K562 (cell line): Measurements from ENCODE around the gene FKBP8. TPM values are rescaled to one million over a fixed set of nuclear protein-coding genes. Genes with fewer than 3 reads are reported as not detected.

ENCODE experiments used
- BHLHE40 ChIP-seq: IDR thresholded peaks from 2 replicates; pipeline ENCODE4 v1.6.1; 2011; ENCODE audit warnings: low read length, improper control_type of control experiment
- BRD9 ChIP-seq: fragments of 450-650 bp; IDR thresholded peaks from 2 replicates; pipeline ENCODE4 v1.6.1; 2018; ENCODE audit warnings: low read depth; ENCODE audit not compliant: partially characterized antibody
- CREB3 ChIP-seq: fragments of 450-650 bp; conservative IDR thresholded peaks from 2 replicates; pipeline ENCODE4 v1.6.1; 2016; ENCODE audit warnings: missing genetic modification characterization, low read depth, mild to moderate bottlenecking, missing compliant biosample characterization, moderate library complexity
- CXXC5 ChIP-seq: fragments of 250-450 bp; sonication (Bioruptor Pico); IDR thresholded peaks from 2 replicates; pipeline ENCODE4 v1.8.0; 2022; ENCODE audit warnings: inconsistent platforms, mild to moderate bottlenecking, moderate library complexity
- ELF1 ChIP-seq: fragments of 200-800 bp; sonication (Bioruptor generic); IDR thresholded peaks from 2 replicates; pipeline ENCODE4 v1.6.1; 2016; ENCODE audit warnings: missing genetic modification characterization, missing compliant biosample characterization
- HDGF ChIP-seq: fragments of 450-650 bp; IDR thresholded peaks from 2 replicates; pipeline ENCODE4 v1.6.1; 2016
- HNRNPUL1 ChIP-seq: fragments of 200-400 bp; formaldehyde crosslinking; IDR thresholded peaks from 2 replicates; pipeline ENCODE4 v1.6.1; 2017; ENCODE audit warnings: low read length
- MTA2 ChIP-seq: fragments of 450-650 bp; IDR thresholded peaks from 2 replicates; pipeline ENCODE4 v1.6.1; 2016; ENCODE audit warnings: low read depth
- NONO ChIP-seq, 2 experiments: fragments of 200-400 bp in 1 of 2; fragments of 450-650 bp in 1 of 2; formaldehyde crosslinking in 1 of 2; IDR thresholded peaks; 2 replicates each; pipeline ENCODE4 v1.6.1; 2017; ENCODE audit warnings: low read depth in 2 of 2, mild to moderate bottlenecking in 2 of 2, moderate library complexity in 2 of 2, low read length in 1 of 2
- PHF20 ChIP-seq: fragments of 450-650 bp; IDR thresholded peaks from 2 replicates; pipeline ENCODE4 v1.6.1; 2018; ENCODE audit not compliant: partially characterized antibody
- RBM25 ChIP-seq: fragments of 200-400 bp; formaldehyde crosslinking; IDR thresholded peaks from 2 replicates; pipeline ENCODE4 v1.6.1; 2018; ENCODE audit warnings: low read length, low read depth, moderate library complexity; ENCODE audit not compliant: severe bottlenecking
- RERE ChIP-seq: sonication (generic); formaldehyde crosslinking; IDR thresholded peaks from 2 replicates; pipeline ENCODE4 v1.8.0; 2023; ENCODE audit warnings: missing genetic modification reagents, mild to moderate bottlenecking, borderline replicate concordance
- SAP30 ChIP-seq: fragments of 200-600 bp; sonication (generic); IDR thresholded peaks from 2 replicates; pipeline ENCODE4 v1.6.1; 2012; ENCODE audit warnings: borderline replicate concordance, low read depth, mild to moderate bottlenecking, moderate library complexity, low read length, control low read depth, inconsistent platforms; ENCODE audit not compliant: insufficient read depth, poor library complexity, severe bottlenecking
- SMARCA5 ChIP-seq: fragments of 450-650 bp; IDR thresholded peaks from 2 replicates; pipeline ENCODE4 v1.6.1; 2016
- U2AF1 ChIP-seq: fragments of 200-400 bp; formaldehyde crosslinking; optimal IDR thresholded peaks from 2 replicates; pipeline ENCODE3; 2017; ENCODE audit warnings: mild to moderate bottlenecking, low read depth, low read length, moderate library complexity
- ZNF253 ChIP-seq: fragments of 250-450 bp; sonication (Bioruptor Pico); conservative IDR thresholded peaks from 2 replicates; pipeline ENCODE4 v1.6.1; 2021; ENCODE audit warnings: mild to moderate bottlenecking
- ZNF699 ChIP-seq: fragments of 250-450 bp; sonication (Bioruptor Pico); IDR thresholded peaks from 2 replicates; pipeline ENCODE4 v1.8.0; 2021; ENCODE audit warnings: mild to moderate bottlenecking, moderate library complexity; ENCODE audit not compliant: insufficient replicate concordance
- ZNF707 ChIP-seq: fragments of 250-450 bp; sonication (Bioruptor Pico); conservative IDR thresholded peaks from 2 replicates; pipeline ENCODE4 v1.8.0; 2022; ENCODE audit warnings: inconsistent platforms, mild to moderate bottlenecking, moderate library complexity
- polyA plus RNA-seq, 8 experiments: library from polyadenylated mRNA; depleted of rRNA in 4 of 8; stranded (reverse) in 5 of 8; unstranded in 3 of 8; fragments of >200 nt; fragmentation: Nextera tagmentation in 2 of 8; fragmentation: Illumina TruSeq in 1 of 8; extraction: Ambion mirVana in 2 of 8; extraction: Trizol in 1 of 8; gene quantifications; 2 replicates each; pipeline versions ENCODE4 v1.2.1 to v1.2.3, GENCODE V29; 2011 to 2014; ENCODE audit warnings: inconsistent platforms in 1 of 8, missing spikeins in 1 of 8
- total RNA-seq, 7 experiments: library from RNA; depleted of rRNA in 6 of 7; stranded (reverse); fragments of >200 nt in 6 of 7; fragmentation: Illumina TruSeq in 2 of 7; extraction: Trizol in 2 of 7; gene quantifications; 2 replicates each; pipeline versions ENCODE4 v1.2.1 to v1.2.3, GENCODE V29; 2011 to 2021; ENCODE audit warnings: low replicate concordance in 1 of 7
- TF ChIP-seq, protein P1 (sequence below), 3 experiments: fragments of 200-800 bp in 1 of 3; sonication (Bioruptor generic) in 1 of 3; sonication (generic) in 1 of 3; formaldehyde crosslinking in 1 of 3; IDR thresholded peaks; 2 replicates each; pipeline versions ENCODE4 v1.6.1 to v1.8.0; 2016 to 2022; ENCODE audit warnings: mild to moderate bottlenecking in 2 of 3, missing compliant biosample characterization in 2 of 3, missing genetic modification characterization in 2 of 3, missing genetic modification reagents in 1 of 3

Gene FKBP8
- total and polyA plus RNA-seq, 9 of the 15 experiments (the other 6 are each of a cell fraction or from before 2014, with no cell fraction given): 0.46 to 236 (median 104) TPM

GRCh38 chr19:18543814-18544475 lies 572 bp upstream of the FKBP8 start (continued):
- TF ChIP-seq RERE (CRISPR knock-in tag): no peak
- no peak for TF ChIP-seq CREB3 (tag)
- TF ChIP-seq U2AF1: no peak
- TF ChIP-seq ZNF699 (CRISPR knock-in tag): no peak
- no peak for TF ChIP-seq ZNF707
- peak in 1 of 2 experiments; percentile 65; a peak in 1 of 4 replicates for TF ChIP-seq NONO (IDR thresholded peaks at IDR 0.05; ENCODE audit: low read depth in 2 of 2, low read length in 1 of 2)
- peak; percentile 61; the same call in 1 of the 2 replicates for TF ChIP-seq ELF1 (tag)
- TF ChIP-seq CXXC5: peak; percentile 91
- TF ChIP-seq SAP30: no peak
- no peak for TF ChIP-seq RBM25
- TF ChIP-seq, protein P1, sequence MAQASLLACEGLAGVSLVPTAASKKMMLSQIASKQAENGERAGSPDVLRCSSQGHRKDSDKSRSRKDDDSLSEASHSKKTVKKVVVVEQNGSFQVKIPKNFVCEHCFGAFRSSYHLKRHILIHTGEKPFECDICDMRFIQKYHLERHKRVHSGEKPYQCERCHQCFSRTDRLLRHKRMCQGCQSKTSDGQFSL (CRISPR knock-in tag; IDR thresholded peaks at IDR 0.05): peak; percentile 79; the same call in 1 of the 2 replicates
- TF ChIP-seq, protein P1 (tag; IDR thresholded peaks at IDR 0.05): peak in 1 of 2 experiments; percentile 40; a peak in 1 of 4 replicates
- peak; percentile 97 for TF ChIP-seq MTA2
- TF ChIP-seq HNRNPUL1: no peak
- peak; percentile 40; the same call in 1 of the 2 replicates for TF ChIP-seq SMARCA5
- TF ChIP-seq PHF20: no peak
- TF ChIP-seq HDGF: no peak
- no peak for TF ChIP-seq ZNF253
- TF ChIP-seq BHLHE40: peak; percentile 90
- TF ChIP-seq BRD9: peak; percentile 76
